LNCAP (cell line): ENCODE data around the gene EFNA5.

ENCODE experiments used
- CTCF ChIP-seq: fragments of 450-650 bp; IDR thresholded peaks from 2 replicates; pipeline ENCODE4 v1.5.1; 2017; ENCODE audit warnings: mild to moderate bottlenecking

The EFNA5 gene

DNA sequence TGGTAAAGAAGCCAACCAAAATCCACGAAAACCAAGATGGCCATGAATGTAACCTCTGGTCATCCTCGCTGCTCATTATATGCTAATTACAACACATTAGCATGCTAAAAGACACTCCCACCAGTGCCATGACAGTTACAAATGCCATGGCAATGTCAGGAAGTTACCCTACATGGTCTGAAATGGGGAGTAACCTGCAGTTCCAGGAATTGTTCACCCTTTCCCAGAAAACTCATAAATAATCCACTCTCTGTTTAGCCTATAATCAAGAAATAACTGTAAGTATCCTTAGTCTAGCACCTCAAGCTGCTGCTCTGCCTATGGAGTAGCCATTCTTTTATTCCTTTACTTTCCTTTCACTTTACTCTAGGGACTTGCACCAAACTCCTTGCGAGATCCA, 160.6 kb downstream of the EFNA5 start:
- no peak for TF ChIP-seq CTCF

GRCh38 chr5:107508097-107508496, 162.6 kb downstream of the EFNA5 start:
- TF ChIP-seq CTCF, result no peak

- TF ChIP-seq CTCF, result no peak
Observed at GRCh38 chr5:107505763-107506534, 164.8 kb downstream of the EFNA5 start.

DNA sequence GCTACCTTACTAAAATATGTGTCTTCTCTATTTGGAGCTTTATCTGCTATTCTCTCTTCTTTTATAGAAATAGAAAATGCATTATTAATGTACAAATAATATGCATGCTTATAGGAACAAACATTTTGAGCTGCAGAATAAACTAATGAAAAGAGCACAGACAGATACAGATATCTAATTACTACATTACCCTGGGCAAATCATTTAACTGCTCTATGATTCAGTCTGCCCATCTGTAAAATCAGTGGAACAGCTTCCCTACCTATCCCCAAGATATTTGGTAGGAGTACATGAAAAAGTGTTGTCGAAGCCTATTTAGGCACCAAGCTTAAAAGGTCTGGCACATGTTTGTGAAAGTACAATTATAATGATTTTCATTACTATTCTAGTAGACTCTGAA, 166.3 kb downstream of the EFNA5 start:
- no peak for TF ChIP-seq CTCF

- TF ChIP-seq CTCF, result no peak
Observed at GRCh38 chr5:107502676-107503060, 168.1 kb downstream of the EFNA5 start.

- no peak for TF ChIP-seq CTCF
Observed at GRCh38 chr5:107501965-107502675, 168.6 kb downstream of the EFNA5 start.

GRCh38 chr5:107500840-107501239, 169.9 kb downstream of the EFNA5 start:
- no peak for TF ChIP-seq CTCF
